ENCODE data around the gene NME4.
A peak's percentile ranks its signal among the peaks of the same experiment; 100 is the strongest.

The NME4 gene

DNA sequence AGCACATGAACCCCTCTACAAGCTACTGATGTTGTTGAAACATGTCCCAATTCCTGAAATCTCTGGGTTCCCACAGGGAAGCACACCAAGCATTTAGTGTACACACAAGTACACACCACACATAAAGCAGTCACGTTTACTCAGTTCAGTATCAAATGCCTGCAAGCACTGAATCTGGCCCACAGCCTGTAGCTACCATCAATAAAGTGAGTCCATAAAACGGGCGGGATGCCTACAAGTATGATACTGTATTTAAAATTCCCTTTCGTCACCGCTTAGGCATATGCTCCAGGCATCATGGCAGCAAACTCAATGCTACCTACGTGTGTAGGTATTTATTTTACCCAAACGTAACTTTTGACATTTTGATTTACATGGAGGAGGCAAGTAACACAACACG lies 46.8 kb upstream of the NME4 start:
- H3K4me3 ChIP-seq (ENCODE audit: low read depth, low read length): no peak overlapping the region
- H3K27ac ChIP-seq (ENCODE audit: extremely low read depth, low read depth, low read length): no peak overlapping the region
- TF ChIP-seq REPIN1 (tag by site-specific recombination; IDR thresholded peaks at IDR 0.05; ENCODE audit: low read depth) (no peak), SCRT2 (tag by site-specific recombination; IDR thresholded peaks at IDR 0.05) (0 out of 2 replicates have a peak, but pooled peaks have one; percentile 14), HOXD13 (CRISPR knock-in tag; IDR thresholded peaks at IDR 0.05; ENCODE audit: borderline replicate concordance) (no peak)
- TF ChIP-seq, protein P1, sequence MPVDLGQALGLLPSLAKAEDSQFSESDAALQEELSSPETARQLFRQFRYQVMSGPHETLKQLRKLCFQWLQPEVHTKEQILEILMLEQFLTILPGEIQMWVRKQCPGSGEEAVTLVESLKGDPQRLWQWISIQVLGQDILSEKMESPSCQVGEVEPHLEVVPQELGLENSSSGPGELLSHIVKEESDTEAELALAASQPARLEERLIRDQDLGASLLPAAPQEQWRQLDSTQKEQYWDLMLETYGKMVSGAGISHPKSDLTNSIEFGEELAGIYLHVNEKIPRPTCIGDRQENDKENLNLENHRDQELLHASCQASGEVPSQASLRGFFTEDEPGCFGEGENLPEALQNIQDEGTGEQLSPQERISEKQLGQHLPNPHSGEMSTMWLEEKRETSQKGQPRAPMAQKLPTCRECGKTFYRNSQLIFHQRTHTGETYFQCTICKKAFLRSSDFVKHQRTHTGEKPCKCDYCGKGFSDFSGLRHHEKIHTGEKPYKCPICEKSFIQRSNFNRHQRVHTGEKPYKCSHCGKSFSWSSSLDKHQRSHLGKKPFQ (tag by site-specific recombination; IDR thresholded peaks at IDR 0.05): peak; percentile 63; the same call in 1 of the 2 replicates
- no peaks in the 10 kb centered on the region for H3K9me3 ChIP-seq (ENCODE audit: control insufficient read depth, insufficient read depth, low read depth, low read length)
- H3K36me3 ChIP-seq (ENCODE audit: control insufficient read depth in 2 of 2, insufficient read depth in 1 of 2, low read length in 2 of 2): peaks cover 4 to 37% of the 10 kb centered on the region in 2 experiments; a peak in 2 of 3 replicates
- peaks cover 2% of the 10 kb centered on the region; the same call in 1 of the 2 replicates for H3K4me1 ChIP-seq (ENCODE audit: control insufficient read depth, insufficient read depth, low read length)
- POLR2A ChIA-PET: interaction anchor here (0.8 to 2.0 kb wide), 2 partner anchors 8 to 297 kb away, joined by 3 to 7 read pairs; partner anchors contain the start of gene POLR3K
- CTCF ChIA-PET: interaction anchor here (0.8 to 2.8 kb wide), 6 partner anchors 10 to 243 kb away, joined by 3 to 14 read pairs (median 4); no protein-coding TSS in a partner anchor

DNA sequence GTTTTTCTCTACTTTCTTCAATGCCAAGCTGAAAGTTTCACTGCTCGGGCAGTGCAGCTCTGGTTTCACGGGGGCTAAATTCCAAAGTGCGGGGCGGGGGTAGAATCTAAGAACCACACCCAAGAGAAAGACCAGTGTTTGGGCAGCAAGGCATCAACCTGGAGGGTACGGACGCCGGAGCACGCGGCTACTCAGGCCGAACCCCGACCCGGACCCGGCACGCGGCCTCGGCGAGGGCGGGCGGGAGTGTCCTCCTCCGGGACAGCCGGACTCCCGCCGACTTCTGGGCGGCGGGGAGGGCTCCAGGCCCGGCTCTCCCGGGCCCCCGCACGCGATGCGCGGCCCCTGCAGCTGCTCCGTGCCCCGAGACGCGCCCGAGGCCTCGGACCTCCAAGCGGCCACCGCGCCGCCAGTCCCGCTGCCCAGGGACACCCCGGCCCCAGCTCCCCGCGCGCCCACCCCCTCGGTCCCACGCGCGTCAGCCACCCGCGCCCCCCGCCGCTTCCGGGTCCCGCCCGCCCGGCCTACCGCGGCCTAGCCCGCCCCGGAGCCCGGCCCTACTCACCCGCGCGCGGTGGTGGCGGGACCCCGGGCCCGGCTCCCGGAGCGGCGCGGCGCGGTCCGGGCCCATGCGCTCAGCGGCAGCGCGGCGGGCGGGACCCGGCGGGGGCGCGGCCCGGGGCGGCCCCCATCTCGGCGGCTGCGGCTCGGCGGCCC lies 45.0 kb upstream of the NME4 start:
- CTCF ChIA-PET: interaction anchor here (0.5 to 1.8 kb wide), 8 partner anchors 10 to 287 kb away, joined by 3 to 5 read pairs (median 3); partner anchors contain the start of gene FAM234A
- H3K4me1 ChIP-seq (ENCODE audit: control insufficient read depth, insufficient read depth, low read length): peaks cover 2% of the 10 kb centered on the region; the same call in 1 of the 2 replicates
- H3K27ac ChIP-seq (ENCODE audit: extremely low read depth, low read depth, low read length): peak overlapping the region; percentile 72; the same call in 1 of the 2 replicates
- POLR2A ChIA-PET: interaction anchor here (0.6 to 2.0 kb wide), 21 partner anchors 9 to 338 kb away, joined by 3 to 31 read pairs (median 5); partner anchors contain the start of gene LUC7L
- H3K4me3 ChIP-seq (ENCODE audit: low read depth, low read length): peak overlapping the region; percentile 51
- H3K36me3 ChIP-seq (ENCODE audit: control insufficient read depth in 2 of 2, insufficient read depth in 1 of 2, low read length in 2 of 2): peaks cover 0 to 20% of the 10 kb centered on the region in 2 experiments; a peak in 2 of 3 replicates
- no peaks in the 10 kb centered on the region for H3K9me3 ChIP-seq (ENCODE audit: control insufficient read depth, insufficient read depth, low read depth, low read length)
- no peak for TF ChIP-seq ZNF19 (tag by site-specific recombination; IDR thresholded peaks at IDR 0.05; ENCODE audit: low read depth)
- TF ChIP-seq KLF8 (tag by site-specific recombination; IDR thresholded peaks at IDR 0.05): 0 out of 2 replicates have a peak, but pooled peaks have one; percentile 41
- 0 out of 2 replicates have a peak, but pooled peaks have one; percentile 24 for TF ChIP-seq ZNF600 (tag by site-specific recombination; IDR thresholded peaks at IDR 0.05)
- TF ChIP-seq ZSCAN30 (tag by site-specific recombination; IDR thresholded peaks at IDR 0.05): peak; percentile 68; the same call in 1 of the 2 replicates
- TF ChIP-seq ZBTB20 (tag by site-specific recombination; IDR thresholded peaks at IDR 0.05): peak; percentile 75
- TF ChIP-seq ZNF558 (tag by site-specific recombination; IDR thresholded peaks at IDR 0.05): no peak
- TF ChIP-seq ZNF341 (tag by site-specific recombination; IDR thresholded peaks at IDR 0.05; ENCODE audit: low read depth): peak; percentile 59
- no peak for TF ChIP-seq HOXC10 (CRISPR knock-in tag; IDR thresholded peaks at IDR 0.05)
- TF ChIP-seq ZNF211 (tag by site-specific recombination; IDR thresholded peaks at IDR 0.05; ENCODE audit: low read depth): no peak
- TF ChIP-seq, protein P2, sequence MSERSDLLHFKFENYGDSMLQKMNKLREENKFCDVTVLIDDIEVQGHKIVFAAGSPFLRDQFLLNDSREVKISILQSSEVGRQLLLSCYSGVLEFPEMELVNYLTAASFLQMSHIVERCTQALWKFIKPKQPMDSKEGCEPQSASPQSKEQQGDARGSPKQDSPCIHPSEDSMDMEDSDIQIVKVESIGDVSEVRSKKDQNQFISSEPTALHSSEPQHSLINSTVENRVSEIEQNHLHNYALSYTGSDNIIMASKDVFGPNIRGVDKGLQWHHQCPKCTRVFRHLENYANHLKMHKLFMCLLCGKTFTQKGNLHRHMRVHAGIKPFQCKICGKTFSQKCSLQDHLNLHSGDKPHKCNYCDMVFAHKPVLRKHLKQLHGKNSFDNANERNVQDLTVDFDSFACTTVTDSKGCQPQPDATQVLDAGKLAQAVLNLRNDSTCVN (tag by site-specific recombination; optimal IDR thresholded peaks at IDR 0.05): peak; percentile 65
- no peak for TF ChIP-seq ZNF843 (tag by site-specific recombination; IDR thresholded peaks at IDR 0.05)
- TF ChIP-seq, protein P3, sequence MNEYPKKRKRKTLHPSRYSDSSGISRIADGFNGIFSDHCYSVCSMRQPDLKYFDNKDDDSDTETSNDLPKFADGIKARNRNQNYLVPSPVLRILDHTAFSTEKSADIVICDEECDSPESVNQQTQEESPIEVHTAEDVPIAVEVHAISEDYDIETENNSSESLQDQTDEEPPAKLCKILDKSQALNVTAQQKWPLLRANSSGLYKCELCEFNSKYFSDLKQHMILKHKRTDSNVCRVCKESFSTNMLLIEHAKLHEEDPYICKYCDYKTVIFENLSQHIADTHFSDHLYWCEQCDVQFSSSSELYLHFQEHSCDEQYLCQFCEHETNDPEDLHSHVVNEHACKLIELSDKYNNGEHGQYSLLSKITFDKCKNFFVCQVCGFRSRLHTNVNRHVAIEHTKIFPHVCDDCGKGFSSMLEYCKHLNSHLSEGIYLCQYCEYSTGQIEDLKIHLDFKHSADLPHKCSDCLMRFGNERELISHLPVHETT (tag by site-specific recombination; IDR thresholded peaks at IDR 0.05): no peak
- TF ChIP-seq ZNF248 (tag by site-specific recombination; IDR thresholded peaks at IDR 0.05): no peak
- TF ChIP-seq, protein P4, sequence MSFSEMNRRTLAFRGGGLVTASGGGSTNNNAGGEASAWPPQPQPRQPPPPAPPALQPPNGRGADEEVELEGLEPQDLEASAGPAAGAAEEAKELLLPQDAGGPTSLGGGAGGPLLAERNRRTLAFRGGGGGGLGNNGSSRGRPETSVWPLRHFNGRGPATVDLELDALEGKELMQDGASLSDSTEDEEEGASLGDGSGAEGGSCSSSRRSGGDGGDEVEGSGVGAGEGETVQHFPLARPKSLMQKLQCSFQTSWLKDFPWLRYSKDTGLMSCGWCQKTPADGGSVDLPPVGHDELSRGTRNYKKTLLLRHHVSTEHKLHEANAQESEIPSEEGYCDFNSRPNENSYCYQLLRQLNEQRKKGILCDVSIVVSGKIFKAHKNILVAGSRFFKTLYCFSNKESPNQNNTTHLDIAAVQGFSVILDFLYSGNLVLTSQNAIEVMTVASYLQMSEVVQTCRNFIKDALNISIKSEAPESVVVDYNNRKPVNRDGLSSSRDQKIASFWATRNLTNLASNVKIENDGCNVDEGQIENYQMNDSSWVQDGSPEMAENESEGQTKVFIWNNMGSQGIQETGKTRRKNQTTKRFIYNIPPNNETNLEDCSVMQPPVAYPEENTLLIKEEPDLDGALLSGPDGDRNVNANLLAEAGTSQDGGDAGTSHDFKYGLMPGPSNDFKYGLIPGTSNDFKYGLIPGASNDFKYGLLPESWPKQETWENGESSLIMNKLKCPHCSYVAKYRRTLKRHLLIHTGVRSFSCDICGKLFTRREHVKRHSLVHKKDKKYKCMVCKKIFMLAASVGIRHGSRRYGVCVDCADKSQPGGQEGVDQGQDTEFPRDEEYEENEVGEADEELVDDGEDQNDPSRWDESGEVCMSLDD (tag by site-specific recombination; IDR thresholded peaks at IDR 0.05): no peak
- TF ChIP-seq ZNF16 (tag by site-specific recombination; IDR thresholded peaks at IDR 0.05; ENCODE audit: low read depth): no peak
- TF ChIP-seq GLIS1 (tag by site-specific recombination; IDR thresholded peaks at IDR 0.05): 0 out of 2 replicates have a peak, but pooled peaks have one; percentile 5
- no peak for TF ChIP-seq KLF16 (tag by site-specific recombination; IDR thresholded peaks at IDR 0.05)
- 0 out of 2 replicates have a peak, but pooled peaks have one; percentile 33 for TF ChIP-seq KLF9 (tag by site-specific recombination; IDR thresholded peaks at IDR 0.05; ENCODE audit: low read depth)
- TF ChIP-seq, protein P5, sequence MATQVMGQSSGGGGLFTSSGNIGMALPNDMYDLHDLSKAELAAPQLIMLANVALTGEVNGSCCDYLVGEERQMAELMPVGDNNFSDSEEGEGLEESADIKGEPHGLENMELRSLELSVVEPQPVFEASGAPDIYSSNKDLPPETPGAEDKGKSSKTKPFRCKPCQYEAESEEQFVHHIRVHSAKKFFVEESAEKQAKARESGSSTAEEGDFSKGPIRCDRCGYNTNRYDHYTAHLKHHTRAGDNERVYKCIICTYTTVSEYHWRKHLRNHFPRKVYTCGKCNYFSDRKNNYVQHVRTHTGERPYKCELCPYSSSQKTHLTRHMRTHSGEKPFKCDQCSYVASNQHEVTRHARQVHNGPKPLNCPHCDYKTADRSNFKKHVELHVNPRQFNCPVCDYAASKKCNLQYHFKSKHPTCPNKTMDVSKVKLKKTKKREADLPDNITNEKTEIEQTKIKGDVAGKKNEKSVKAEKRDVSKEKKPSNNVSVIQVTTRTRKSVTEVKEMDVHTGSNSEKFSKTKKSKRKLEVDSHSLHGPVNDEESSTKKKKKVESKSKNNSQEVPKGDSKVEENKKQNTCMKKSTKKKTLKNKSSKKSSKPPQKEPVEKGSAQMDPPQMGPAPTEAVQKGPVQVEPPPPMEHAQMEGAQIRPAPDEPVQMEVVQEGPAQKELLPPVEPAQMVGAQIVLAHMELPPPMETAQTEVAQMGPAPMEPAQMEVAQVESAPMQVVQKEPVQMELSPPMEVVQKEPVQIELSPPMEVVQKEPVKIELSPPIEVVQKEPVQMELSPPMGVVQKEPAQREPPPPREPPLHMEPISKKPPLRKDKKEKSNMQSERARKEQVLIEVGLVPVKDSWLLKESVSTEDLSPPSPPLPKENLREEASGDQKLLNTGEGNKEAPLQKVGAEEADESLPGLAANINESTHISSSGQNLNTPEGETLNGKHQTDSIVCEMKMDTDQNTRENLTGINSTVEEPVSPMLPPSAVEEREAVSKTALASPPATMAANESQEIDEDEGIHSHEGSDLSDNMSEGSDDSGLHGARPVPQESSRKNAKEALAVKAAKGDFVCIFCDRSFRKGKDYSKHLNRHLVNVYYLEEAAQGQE (tag by site-specific recombination; IDR thresholded peaks at IDR 0.05): no peak
